SU-DHL-6 (cell line): ENCODE data around the gene PDE8B.

Experiments used
- CTCF ChIP-seq: fragments of 200-600 bp; sonication (generic); IDR thresholded peaks from one replicate; pipeline ENCODE4 v1.5.1; 2017; ENCODE audit warnings: antibody characterized with exemption, mild to moderate bottlenecking, low read length, moderate library complexity; ENCODE audit not compliant: insufficient read depth, poor library complexity, severe bottlenecking
- EZH2phosphoT487 ChIP-seq: fragments of 200-600 bp; sonication (generic), shearing (Covaris generic); conservative IDR thresholded peaks from 2 replicates; pipeline ENCODE4 v1.6.1; 2018; ENCODE audit warnings: mild to moderate bottlenecking, antibody characterized with exemption, low read length, moderate library complexity, mixed read lengths

GRCh38 chr5:77204967-77205366, 5.5 kb upstream of the PDE8B start:
- TF ChIP-seq CTCF (no peak), EZH2phosphoT487 (no peak)
